Endothelial cell of umbilical vein (primary cell): Measurements from ENCODE around the gene OSBP2. TPM values are rescaled to one million over a fixed set of nuclear protein-coding genes. Genes with fewer than 3 reads are reported as not detected.

Experiments used
- BruUV-seq: library from RNA; stranded (reverse); fragments of 400-500 nt; replicated peaks from 2 replicates; lab custom pipeline; 2021; lab: Mats Ljungman, UMichigan
- CTCF ChIA-PET: fragments of 300-600, 350-600 bp; sonication (Branson Sonifier 250); formaldehyde crosslinking; loops from one replicate; lab custom pipeline; 2021; ENCODE audit warnings: antibody characterized with exemption, inconsistent platforms; lab: Charles Lee
- POLR2A ChIA-PET: fragments of 300-600, 350-600 bp; sonication (Branson Sonifier 250); formaldehyde crosslinking; loops from one replicate; lab custom pipeline; 2021; ENCODE audit warnings: antibody characterized with exemption, inconsistent platforms; lab: Charles Lee
- DNase-seq: peaks from one replicate; pipeline ENCODE4 v3.0.0-alpha.2; 2011; ENCODE audit warnings: low read depth, low spot score
- FAIRE-seq: peaks from 2 replicates; lab custom pipeline; 2011; peaks lifted over from hg19 to GRCh38; lab: Jason Lieb, UNC
- H2AFZ ChIP-seq: 2 replicates; pipeline ENCODE4 v1.6.0; 2012; ENCODE audit warnings: low read depth, low read length, control low read depth, inconsistent platforms
- H3K27ac ChIP-seq: 2 replicates; pipeline ENCODE4 v1.5.1; 2011; ENCODE audit warnings: low read depth, mild to moderate bottlenecking, control low read depth, low read length, moderate library complexity; ENCODE audit not compliant: insufficient read depth
- H3K27me3 ChIP-seq, 2 experiments: 2 replicates each; pipeline versions ENCODE4 v1.6.0 to v1.6.1; 2011; ENCODE audit warnings: low read length in 2 of 2, mixed read lengths in 1 of 2; ENCODE audit not compliant: control insufficient read depth in 2 of 2, insufficient read depth in 2 of 2
- H3K36me3 ChIP-seq, 2 experiments: 2 replicates in 1 of 2; 3 replicates in 1 of 2; pipeline ENCODE4 v1.5.1; 2011; ENCODE audit warnings: low read length in 2 of 2, mild to moderate bottlenecking in 1 of 2, moderate library complexity in 1 of 2; ENCODE audit not compliant: control insufficient read depth in 2 of 2, insufficient read depth in 2 of 2; ENCODE audit errors: extremely low read depth in 1 of 2
- H3K4me1 ChIP-seq: 3 replicates; pipeline ENCODE4 v1.5.1; 2011; ENCODE audit warnings: mild to moderate bottlenecking, low read length; ENCODE audit not compliant: control insufficient read depth, insufficient read depth; ENCODE audit errors: extremely low read depth
- H3K4me2 ChIP-seq: 2 replicates; pipeline ENCODE4 v1.6.1; 2011; ENCODE audit warnings: low read length, control low read depth, mixed read lengths; ENCODE audit not compliant: insufficient read depth
- H3K4me3 ChIP-seq, 3 experiments: fragments of 200-600 bp in 1 of 3; sonication (generic), shearing (Covaris generic) in 1 of 3; replicated peaks in 1 of 3; 2 replicates each; pipeline ENCODE4 v1.5.1; 2011 to 2016; ENCODE audit warnings: control low read depth in 3 of 3, low read length in 3 of 3, mild to moderate bottlenecking in 2 of 3, inconsistent platforms in 1 of 3, low read depth in 1 of 3, moderate library complexity in 1 of 3; ENCODE audit not compliant: insufficient read depth in 1 of 3
- H3K79me2 ChIP-seq: 2 replicates; pipeline ENCODE4 v1.6.0; 2012; ENCODE audit warnings: low read length, inconsistent platforms; ENCODE audit not compliant: control insufficient read depth, insufficient read depth
- H3K9ac ChIP-seq: replicated peaks from 2 replicates; pipeline ENCODE3; 2011; ENCODE audit warnings: low read length, control low read depth; ENCODE audit not compliant: insufficient read depth; ENCODE audit errors: extremely low read depth
- H3K9me1 ChIP-seq: replicated peaks from 3 replicates; pipeline ENCODE4 v1.6.0; 2011; ENCODE audit warnings: mild to moderate bottlenecking, low read length; ENCODE audit not compliant: control insufficient read depth, insufficient read depth; ENCODE audit errors: extremely low read depth
- H3K9me3 ChIP-seq: replicated peaks from 2 replicates; pipeline ENCODE4 v1.5.1; 2012; ENCODE audit warnings: low read length, inconsistent platforms; ENCODE audit not compliant: control insufficient read depth, insufficient read depth
- H4K20me1 ChIP-seq: replicated peaks from 2 replicates; pipeline ENCODE3; 2011; ENCODE audit warnings: mild to moderate bottlenecking, low read length; ENCODE audit not compliant: control insufficient read depth, insufficient read depth; ENCODE audit errors: extremely low read depth
- EZH2 ChIP-seq: IDR thresholded peaks from 2 replicates; pipeline ENCODE4 v1.6.1; 2012; ENCODE audit warnings: borderline replicate concordance, low read depth, mild to moderate bottlenecking, moderate library complexity, low read length, inconsistent platforms; ENCODE audit not compliant: severe bottlenecking
- FOS ChIP-seq: IDR thresholded peaks from 2 replicates; pipeline ENCODE4 v1.6.1; 2011; ENCODE audit warnings: mild to moderate bottlenecking, low read length, moderate library complexity, borderline replicate concordance; ENCODE audit not compliant: insufficient read depth
- GATA2 ChIP-seq: IDR thresholded peaks from 2 replicates; pipeline ENCODE4 v1.7.0; 2011; ENCODE audit warnings: low read depth, mild to moderate bottlenecking, moderate library complexity, mixed read lengths, low read length; ENCODE audit not compliant: insufficient read length, insufficient read depth
- JUN ChIP-seq: IDR thresholded peaks from 2 replicates; pipeline ENCODE4 v1.6.1; 2011; ENCODE audit warnings: borderline replicate concordance, low read depth; ENCODE audit not compliant: insufficient read length, insufficient read depth
- MYC ChIP-seq: IDR thresholded peaks from one replicate; pipeline ENCODE4 v1.6.1; 2011; ENCODE audit warnings: mild to moderate bottlenecking, low read depth, low read length
- POLR2A ChIP-seq: IDR thresholded peaks from 2 replicates; pipeline ENCODE4 v1.6.1; 2012; ENCODE audit warnings: low read depth, mild to moderate bottlenecking, control low read depth, low read length
- POLR2AphosphoS5 ChIP-seq: IDR thresholded peaks from 2 replicates; pipeline ENCODE4 v1.6.1; 2012; ENCODE audit warnings: low read depth, mild to moderate bottlenecking, control low read depth, low read length, moderate library complexity; ENCODE audit not compliant: insufficient read depth
- dilution Hi-C: fragments of 300-500 bp; cut with MboI; formaldehyde crosslinking; loops from one replicate; pipeline ENCODE4 v1.15.0; 2019; ENCODE audit warnings: low sequenced_read_pairs; ENCODE audit not compliant: extremely low pct_ligation_motif_present
- intact Hi-C: fragments of 100-400 bp; cut with micrococcal nuclease; formaldehyde crosslinking; loops from one replicate; pipeline ENCODE4 v1.10.0; 2022
- polyA plus RNA-seq, 4 experiments: library from polyadenylated mRNA; depleted of rRNA in 3 of 4; stranded (reverse) in 3 of 4; unstranded in 1 of 4; fragments of >200 nt; gene quantifications; 2 replicates each; pipeline versions ENCODE4 v1.2.1 to v1.2.3, GENCODE V29; 2011 to 2012; ENCODE audit warnings: missing spikeins in 1 of 4
- total RNA-seq: library from RNA; stranded (reverse); gene quantifications from 2 replicates; pipeline ENCODE4 v1.2.3, GENCODE V29; 2021
- TF ChIP-seq, protein P1 (sequence below), 2 donors: IDR thresholded peaks; 1 replicate in 1 of 2; 2 replicates in 1 of 2; pipeline ENCODE4 v1.5.1; 2011; ENCODE audit warnings: low read length in 2 of 2, mild to moderate bottlenecking in 2 of 2, moderate library complexity in 2 of 2, control low read depth in 1 of 2, inconsistent platforms in 1 of 2, low read depth in 1 of 2; ENCODE audit not compliant: insufficient read depth in 1 of 2; ENCODE audit errors: extremely low read depth in 1 of 2
- TF ChIP-seq, protein P2 (sequence below): IDR thresholded peaks from 2 replicates; pipeline ENCODE4 v1.6.1; 2011; ENCODE audit not compliant: insufficient read depth, insufficient read length

OSBP2 gene
- total and polyA plus RNA-seq, 2 donors (not counting 3 experiments of a cell fraction or from before 2014, with no cell fraction given), result 4.1 to 7.5 TPM

DNA sequence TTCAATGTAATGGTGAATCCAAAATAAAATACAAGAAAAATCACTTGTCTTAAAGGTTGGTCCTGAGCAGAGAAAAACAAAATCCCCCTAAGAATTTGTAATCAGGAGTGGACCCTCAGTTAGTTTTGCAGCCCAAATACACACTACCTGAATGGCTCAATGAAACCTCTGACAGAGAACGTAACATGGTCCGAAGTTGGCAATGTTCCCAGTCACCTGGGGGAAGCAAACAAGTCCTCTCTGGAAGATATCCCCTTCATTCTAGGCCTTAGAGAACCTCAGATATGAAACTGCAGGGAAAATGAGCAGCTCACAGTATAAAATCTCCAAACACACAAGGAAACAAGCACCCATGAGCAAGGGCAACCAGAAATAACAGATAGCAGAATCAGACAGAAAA, 215.7 kb downstream of the OSBP2 start:
- no peak overlapping the region for H3K4me3 ChIP-seq
- FAIRE-seq, result no peak
- dilution Hi-C loops, result no loop called here
- H3K4me2 ChIP-seq, result no peak overlapping the region
- no peak overlapping the region for H3K27ac ChIP-seq
- ChIA-PET POLR2A (no interaction called here), CTCF (interaction anchor here (1.0 to 6.4 kb wide), 5 partner anchors 10 to 147 kb away, joined by 3 to 37 read pairs (median 5); no protein-coding TSS in a partner anchor)
- no peaks in the 10 kb centered on the region for H3K36me3 ChIP-seq
- TF ChIP-seq, protein P1, sequence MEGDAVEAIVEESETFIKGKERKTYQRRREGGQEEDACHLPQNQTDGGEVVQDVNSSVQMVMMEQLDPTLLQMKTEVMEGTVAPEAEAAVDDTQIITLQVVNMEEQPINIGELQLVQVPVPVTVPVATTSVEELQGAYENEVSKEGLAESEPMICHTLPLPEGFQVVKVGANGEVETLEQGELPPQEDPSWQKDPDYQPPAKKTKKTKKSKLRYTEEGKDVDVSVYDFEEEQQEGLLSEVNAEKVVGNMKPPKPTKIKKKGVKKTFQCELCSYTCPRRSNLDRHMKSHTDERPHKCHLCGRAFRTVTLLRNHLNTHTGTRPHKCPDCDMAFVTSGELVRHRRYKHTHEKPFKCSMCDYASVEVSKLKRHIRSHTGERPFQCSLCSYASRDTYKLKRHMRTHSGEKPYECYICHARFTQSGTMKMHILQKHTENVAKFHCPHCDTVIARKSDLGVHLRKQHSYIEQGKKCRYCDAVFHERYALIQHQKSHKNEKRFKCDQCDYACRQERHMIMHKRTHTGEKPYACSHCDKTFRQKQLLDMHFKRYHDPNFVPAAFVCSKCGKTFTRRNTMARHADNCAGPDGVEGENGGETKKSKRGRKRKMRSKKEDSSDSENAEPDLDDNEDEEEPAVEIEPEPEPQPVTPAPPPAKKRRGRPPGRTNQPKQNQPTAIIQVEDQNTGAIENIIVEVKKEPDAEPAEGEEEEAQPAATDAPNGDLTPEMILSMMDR (IDR thresholded peaks at IDR 0.05; ENCODE audit: extremely low read depth in 1 of 2, insufficient read depth in 1 of 2, low read depth in 1 of 2, low read length in 2 of 2), result no peak
- TF ChIP-seq FOS (no peak), EZH2 (no peak), JUN (no peak), POLR2AphosphoS5 (no peak), MYC (no peak), GATA2 (no peak), POLR2A (no peak)
- TF ChIP-seq, protein P2, sequence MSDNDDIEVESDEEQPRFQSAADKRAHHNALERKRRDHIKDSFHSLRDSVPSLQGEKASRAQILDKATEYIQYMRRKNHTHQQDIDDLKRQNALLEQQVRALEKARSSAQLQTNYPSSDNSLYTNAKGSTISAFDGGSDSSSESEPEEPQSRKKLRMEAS, result no peak
- H3K27me3 ChIP-seq, result no peaks in the 10 kb centered on the region
- H3K79me2 ChIP-seq, result no peaks in the 10 kb centered on the region
- no peaks in the 10 kb centered on the region for H4K20me1 ChIP-seq
- DNase-seq, result no peak
- BruUV-seq, result no TSS peak
- H3K9me1 ChIP-seq, result no peaks in the 10 kb centered on the region
- no peak overlapping the region for H2AFZ ChIP-seq
- no peaks in the 10 kb centered on the region for H3K4me1 ChIP-seq
- H3K9ac ChIP-seq, result no peak overlapping the region
- no peaks in the 10 kb centered on the region for H3K9me3 ChIP-seq
- intact Hi-C loops, result no loop called here
